ACC112 (cell line): ENCODE data around the gene KSR1.
"Not testable (repeated sequence)": the region's sequence is repeated elsewhere in the genome, so short reads cannot be mapped to it uniquely, and the experiment has no call there.

Experiments used
- H2AFZ ChIP-seq: fragments of 200-600 bp; sonication (generic); one replicate; pipeline ENCODE4 v1.6.0; 2017; ENCODE audit warnings: antibody characterized with exemption, low read length; ENCODE audit not compliant: unreplicated experiment
- H3K27ac ChIP-seq: fragments of 200-600 bp; sonication (generic); 2 replicates; pipeline ENCODE4 v1.5.1; 2014; ENCODE audit warnings: low read depth, mild to moderate bottlenecking, antibody characterized with exemption, low read length, moderate library complexity
- H3K27me3 ChIP-seq: fragments of 200-600 bp; sonication (generic); 2 replicates; pipeline ENCODE4 v1.6.1; 2014; ENCODE audit warnings: mild to moderate bottlenecking, antibody characterized with exemption, low read length, moderate library complexity, mixed read lengths; ENCODE audit not compliant: insufficient read depth
- H3K36me3 ChIP-seq: fragments of 200-600 bp; sonication (generic); 2 replicates; pipeline ENCODE4 v1.6.1; 2016; ENCODE audit warnings: mild to moderate bottlenecking, antibody characterized with exemption, low read length, moderate library complexity, mixed read lengths; ENCODE audit not compliant: insufficient read depth
- H3K4me1 ChIP-seq: fragments of 200-600 bp; sonication (generic); one replicate; pipeline ENCODE4 v1.6.1; 2016; ENCODE audit warnings: low read length, mixed read lengths; ENCODE audit not compliant: insufficient read depth, unreplicated experiment, control insufficient read depth
- H3K4me3 ChIP-seq: fragments of 200-600 bp; sonication (generic); 2 replicates; pipeline ENCODE4 v1.5.1; 2014; ENCODE audit warnings: mild to moderate bottlenecking, low read depth, low read length
- H3K79me2 ChIP-seq: fragments of 200-600 bp; sonication (generic); one replicate; pipeline ENCODE4 v1.6.0; 2016; ENCODE audit warnings: low read length; ENCODE audit not compliant: control insufficient read depth, unreplicated experiment, insufficient read depth

KSR1 gene

GRCh38 chr17:27442702-27443101, 13.5 kb upstream of the KSR1 start:
- Histone ChIP-seq H3K36me3 (no peaks in the 10 kb centered on the region), H3K4me1 (peaks cover 20% of the 10 kb centered on the region), H3K79me2 (no peaks in the 10 kb centered on the region), H3K4me3 (no peak overlapping the region), H2AFZ (no peak overlapping the region), H3K27me3 (no peaks in the 10 kb centered on the region), H3K27ac (no peak overlapping the region)

- Histone ChIP-seq H3K36me3 (no peaks in the 10 kb centered on the region), H3K4me3 (no peak overlapping the region), H3K4me1 (peaks cover 24% of the 10 kb centered on the region), H2AFZ (no peak overlapping the region), H3K79me2 (no peaks in the 10 kb centered on the region), H3K27ac (no peak overlapping the region), H3K27me3 (no peaks in the 10 kb centered on the region)
Measured at GRCh38 chr17:27443491-27443890, 12.8 kb upstream of the KSR1 start.

- H3K4me3 ChIP-seq: no peak overlapping the region
- H3K36me3 ChIP-seq: no peaks in the 10 kb centered on the region
- H3K4me1 ChIP-seq: peaks cover 24% of the 10 kb centered on the region
- H3K27me3 ChIP-seq: no peaks in the 10 kb centered on the region
- no peaks in the 10 kb centered on the region for H3K79me2 ChIP-seq
- peak overlapping the region; percentile 62 for H3K27ac ChIP-seq
- H2AFZ ChIP-seq: no peak overlapping the region
Measured at GRCh38 chr17:27445971-27446370, 10.3 kb upstream of the KSR1 start.

- H3K27ac ChIP-seq: peak overlapping the region; percentile 62
- no peak overlapping the region for H3K4me3 ChIP-seq
- no peaks in the 10 kb centered on the region for H3K79me2 ChIP-seq
- no peaks in the 10 kb centered on the region for H3K27me3 ChIP-seq
- peaks cover 24% of the 10 kb centered on the region for H3K4me1 ChIP-seq
- no peaks in the 10 kb centered on the region for H3K36me3 ChIP-seq
- no peak overlapping the region for H2AFZ ChIP-seq
Measured at GRCh38 chr17:27446569-27447301, 9.5 kb upstream of the KSR1 start.

- not testable (repeated sequence) for H3K79me2 ChIP-seq, H3K36me3 ChIP-seq, H3K27ac ChIP-seq, H3K4me3 ChIP-seq, H2AFZ ChIP-seq, H3K27me3 ChIP-seq
- H3K4me1 ChIP-seq: peaks cover 24% of the 10 kb centered on the region
Measured at GRCh38 chr17:27448534-27448933, 7.7 kb upstream of the KSR1 start.

GRCh38 chr17:27449541-27449940, 6.7 kb upstream of the KSR1 start:
- Histone ChIP-seq H3K27me3 (no peaks in the 10 kb centered on the region), H3K27ac (no peak overlapping the region), H3K79me2 (no peaks in the 10 kb centered on the region), H3K4me3 (no peak overlapping the region), H3K36me3 (no peaks in the 10 kb centered on the region), H2AFZ (no peak overlapping the region), H3K4me1 (peaks cover 24% of the 10 kb centered on the region)

GRCh38 chr17:27449988-27450387, 6.3 kb upstream of the KSR1 start:
- Histone ChIP-seq H3K27me3 (no peaks in the 10 kb centered on the region), H3K27ac (no peak overlapping the region), H2AFZ (no peak overlapping the region), H3K4me1 (peaks cover 24% of the 10 kb centered on the region), H3K36me3 (no peaks in the 10 kb centered on the region), H3K79me2 (no peaks in the 10 kb centered on the region), H3K4me3 (no peak overlapping the region)

GRCh38 chr17:27450416-27450815, 5.8 kb upstream of the KSR1 start:
- H3K27ac ChIP-seq: no peak overlapping the region
- H2AFZ ChIP-seq: no peak overlapping the region
- no peaks in the 10 kb centered on the region for H3K79me2 ChIP-seq
- H3K27me3 ChIP-seq: no peaks in the 10 kb centered on the region
- peaks cover 24% of the 10 kb centered on the region for H3K4me1 ChIP-seq
- no peak overlapping the region for H3K4me3 ChIP-seq
- no peaks in the 10 kb centered on the region for H3K36me3 ChIP-seq

- Histone ChIP-seq H3K36me3 (no peaks in the 10 kb centered on the region), H3K27me3 (no peaks in the 10 kb centered on the region), H3K27ac (no peak overlapping the region), H2AFZ (no peak overlapping the region), H3K4me1 (peaks cover 12% of the 10 kb centered on the region), H3K4me3 (no peak overlapping the region), H3K79me2 (no peaks in the 10 kb centered on the region)
Measured at GRCh38 chr17:27451906-27452305, 4.3 kb upstream of the KSR1 start.

- no peaks in the 10 kb centered on the region for H3K27me3 ChIP-seq
- no peak overlapping the region for H2AFZ ChIP-seq
- no peak overlapping the region for H3K4me3 ChIP-seq
- no peaks in the 10 kb centered on the region for H3K36me3 ChIP-seq
- no peak overlapping the region for H3K27ac ChIP-seq
- peaks cover 3% of the 10 kb centered on the region for H3K4me1 ChIP-seq
- peaks cover 6% of the 10 kb centered on the region for H3K79me2 ChIP-seq
Measured at GRCh38 chr17:27452828-27453227, 3.4 kb upstream of the KSR1 start.

GRCh38 chr17:27453471-27453870, 2.8 kb upstream of the KSR1 start:
- peaks cover 6% of the 10 kb centered on the region for H3K4me1 ChIP-seq

More at GRCh38 chr17:27453471-27453870, 2.8 kb upstream of the KSR1 start:
- no peak overlapping the region for H3K4me3 ChIP-seq
- no peaks in the 10 kb centered on the region for H3K36me3 ChIP-seq
- H2AFZ ChIP-seq: no peak overlapping the region
- peaks cover 12% of the 10 kb centered on the region for H3K79me2 ChIP-seq
- no peak overlapping the region for H3K27ac ChIP-seq
- no peaks in the 10 kb centered on the region for H3K27me3 ChIP-seq
